NT2/D1 (cell line): ENCODE data around the gene NCOA3.

Experiments used
- YY1 ChIP-seq: IDR thresholded peaks from 2 replicates; pipeline ENCODE4 v1.6.1; 2011; ENCODE audit not compliant: insufficient read length, insufficient read depth
- ZNF274 ChIP-seq: IDR thresholded peaks from 2 replicates; pipeline ENCODE4 v1.6.1; 2011; ENCODE audit warnings: mild to moderate bottlenecking, low read depth, low read length

- TF ChIP-seq ZNF274 (no peak), YY1 (no peak)
Measured at GRCh38 chr20:47456041-47456537, 45.6 kb upstream of the NCOA3 start.
